Activated T-helper 17 cell treated with anti-CD3 and anti-CD28 coated beads, Interleukin-2, amount 50 U/mL, for 72 hours (primary cell): Measurements from ENCODE around the gene SCAF4. TPM values are rescaled to one million over a fixed set of nuclear protein-coding genes. Genes with fewer than 3 reads are reported as not detected.
"Not testable (repeated sequence)": the region's sequence is repeated elsewhere in the genome, so short reads cannot be mapped to it uniquely, and the experiment has no call there.

ENCODE experiments used
- ATAC-seq: fragments of 150-1000 bp; cut with Tn5 transposase; replicated peaks from 2 replicates; pipeline ENCODE4 v1.10.0; 2021; ENCODE audit warnings: mild to moderate bottlenecking, moderate library complexity
- H3K27ac Mint-ChIP-seq: one replicate; pipeline ENCODE4 v1.8.0; 2022; ENCODE audit warnings: mixed read lengths
- H3K27me3 Mint-ChIP-seq: one replicate; pipeline ENCODE4 v1.8.0; 2022; ENCODE audit warnings: mixed read lengths
- H3K36me3 Mint-ChIP-seq: one replicate; pipeline ENCODE4 v1.8.0; 2022; ENCODE audit warnings: low read depth, mild to moderate bottlenecking, mixed read lengths
- H3K4me1 Mint-ChIP-seq: one replicate; pipeline ENCODE4 v1.8.0; 2022; ENCODE audit warnings: mixed read lengths
- H3K4me3 Mint-ChIP-seq: one replicate; pipeline ENCODE4 v1.8.0; 2022; ENCODE audit warnings: mild to moderate bottlenecking, mixed read lengths
- H3K9me3 Mint-ChIP-seq: one replicate; pipeline ENCODE4 v1.8.0; 2022; ENCODE audit warnings: mixed read lengths
- total RNA-seq, 2 donors: library from RNA; stranded (reverse); gene quantifications; one replicate each; pipeline ENCODE4 v1.2.3, GENCODE V29; 2022

SCAF4 gene, protein sequence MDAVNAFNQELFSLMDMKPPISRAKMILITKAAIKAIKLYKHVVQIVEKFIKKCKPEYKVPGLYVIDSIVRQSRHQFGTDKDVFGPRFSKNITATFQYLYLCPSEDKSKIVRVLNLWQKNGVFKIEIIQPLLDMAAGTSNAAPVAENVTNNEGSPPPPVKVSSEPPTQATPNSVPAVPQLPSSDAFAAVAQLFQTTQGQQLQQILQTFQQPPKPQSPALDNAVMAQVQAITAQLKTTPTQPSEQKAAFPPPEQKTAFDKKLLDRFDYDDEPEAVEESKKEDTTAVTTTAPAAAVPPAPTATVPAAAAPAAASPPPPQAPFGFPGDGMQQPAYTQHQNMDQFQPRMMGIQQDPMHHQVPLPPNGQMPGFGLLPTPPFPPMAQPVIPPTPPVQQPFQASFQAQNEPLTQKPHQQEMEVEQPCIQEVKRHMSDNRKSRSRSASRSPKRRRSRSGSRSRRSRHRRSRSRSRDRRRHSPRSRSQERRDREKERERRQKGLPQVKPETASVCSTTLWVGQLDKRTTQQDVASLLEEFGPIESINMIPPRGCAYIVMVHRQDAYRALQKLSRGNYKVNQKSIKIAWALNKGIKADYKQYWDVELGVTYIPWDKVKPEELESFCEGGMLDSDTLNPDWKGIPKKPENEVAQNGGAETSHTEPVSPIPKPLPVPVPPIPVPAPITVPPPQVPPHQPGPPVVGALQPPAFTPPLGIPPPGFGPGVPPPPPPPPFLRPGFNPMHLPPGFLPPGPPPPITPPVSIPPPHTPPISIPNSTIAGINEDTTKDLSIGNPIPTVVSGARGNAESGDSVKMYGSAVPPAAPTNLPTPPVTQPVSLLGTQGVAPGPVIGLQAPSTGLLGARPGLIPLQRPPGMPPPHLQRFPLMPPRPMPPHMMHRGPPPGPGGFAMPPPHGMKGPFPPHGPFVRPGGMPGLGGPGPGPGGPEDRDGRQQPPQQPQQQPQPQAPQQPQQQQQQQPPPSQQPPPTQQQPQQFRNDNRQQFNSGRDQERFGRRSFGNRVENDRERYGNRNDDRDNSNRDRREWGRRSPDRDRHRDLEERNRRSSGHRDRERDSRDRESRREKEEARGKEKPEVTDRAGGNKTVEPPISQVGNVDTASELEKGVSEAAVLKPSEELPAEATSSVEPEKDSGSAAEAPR
- 10 to 100 TPM; 33.0 to 46.7 TPM for total RNA-seq

DNA sequence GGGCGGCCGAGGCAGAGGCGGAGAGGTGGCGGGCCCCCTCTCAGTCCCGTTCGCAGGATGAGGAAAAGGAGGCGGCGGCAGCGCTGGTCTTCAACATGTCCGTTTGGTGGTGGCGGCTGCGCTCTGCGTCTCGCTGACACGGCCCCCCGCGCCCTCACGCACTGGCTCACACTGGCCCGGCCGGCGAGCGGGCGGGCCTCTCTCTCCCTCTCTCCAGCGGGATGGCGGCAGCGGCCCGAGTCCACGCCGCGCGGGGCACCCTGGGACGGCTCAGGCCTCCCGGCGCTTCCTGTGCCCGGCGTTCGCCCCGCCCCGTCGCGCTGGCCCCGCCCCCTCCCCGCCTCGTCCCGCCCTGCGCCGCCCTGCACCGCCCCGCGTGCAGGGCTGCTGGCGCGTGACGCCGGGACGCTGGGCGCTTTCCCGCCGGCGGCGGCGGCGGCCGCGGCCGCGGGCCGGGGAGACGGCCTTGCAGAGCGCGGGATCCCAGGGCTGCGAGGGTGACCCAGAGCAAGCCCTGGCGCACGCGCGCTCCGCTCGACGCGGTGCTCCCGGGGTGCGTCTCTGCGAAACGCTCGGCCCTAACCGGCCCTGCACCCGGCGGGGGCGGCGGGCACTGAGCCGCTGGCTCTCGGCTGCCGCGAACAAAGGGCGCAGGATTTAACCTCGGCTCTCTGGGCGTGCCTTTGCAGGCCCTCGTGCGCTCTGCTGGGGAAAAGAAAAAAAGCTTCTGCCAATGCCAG is at the start of gene SCAF4:
TSS of gene SCAF4 (minus strand) at position 262 of the 740 bp plus-strand sequence. CDS start 426 bp downstream, outside the sequence.
- H3K9me3 Mint-ChIP-seq, result no peaks in the 10 kb centered on the region
- peaks cover 8% of the 10 kb centered on the region for H3K36me3 Mint-ChIP-seq
- peak; percentile 90 for ATAC-seq
- H3K27ac Mint-ChIP-seq, result peak within 1 kb of the TSS; percentile 62
- no peaks in the 10 kb centered on the region for H3K27me3 Mint-ChIP-seq
- no peaks in the 10 kb centered on the region for H3K4me1 Mint-ChIP-seq
- H3K4me3 Mint-ChIP-seq, result no peak within 1 kb of the TSS

DNA sequence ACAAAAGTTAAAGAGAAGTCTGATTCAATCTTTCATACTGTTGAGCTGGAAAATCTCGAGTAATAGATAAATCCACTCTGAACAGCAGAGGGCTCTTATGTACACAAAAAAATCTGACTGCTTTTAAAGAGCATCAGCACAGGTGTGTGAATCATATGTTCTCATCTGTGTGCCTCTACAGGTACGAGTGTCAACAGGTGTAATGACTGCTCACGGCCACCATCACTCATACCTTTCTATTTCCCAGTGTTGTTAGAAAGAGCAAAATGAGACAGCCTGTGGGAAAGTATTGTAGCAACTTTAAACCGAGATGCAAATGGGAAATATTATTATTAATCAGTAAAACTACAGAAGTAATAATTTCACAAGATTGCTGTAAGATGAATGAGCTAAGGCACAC is 49.0 kb upstream of the SCAF4 start:
- H3K4me1 Mint-ChIP-seq, result peaks cover 4% of the 10 kb centered on the region
- no peak overlapping the region for H3K27ac Mint-ChIP-seq
- H3K9me3 Mint-ChIP-seq, result no peaks in the 10 kb centered on the region
- no peak for ATAC-seq
- H3K4me3 Mint-ChIP-seq, result no peak overlapping the region
- peaks cover 7% of the 10 kb centered on the region for H3K27me3 Mint-ChIP-seq
- no peaks in the 10 kb centered on the region for H3K36me3 Mint-ChIP-seq

DNA sequence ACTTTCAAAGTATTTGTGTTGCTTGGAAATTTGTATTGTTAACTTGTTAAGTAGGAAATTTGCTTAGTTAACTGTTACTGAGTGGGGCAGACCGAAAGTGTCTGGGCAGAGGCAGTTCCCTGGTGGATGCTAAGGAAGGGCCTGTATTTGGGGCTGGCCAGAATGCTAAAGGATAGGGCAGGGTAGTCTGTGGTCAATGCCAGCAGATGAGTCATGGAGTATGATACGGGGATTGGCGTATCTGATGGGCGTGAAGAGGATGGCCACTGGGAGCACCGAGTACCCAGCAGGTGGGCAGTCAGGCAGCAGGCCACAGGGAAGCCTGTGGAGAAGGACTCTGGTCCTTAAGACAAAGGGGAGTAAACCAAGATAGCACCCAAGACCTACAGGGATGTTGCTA is 46.6 kb upstream of the SCAF4 start:
- Mint-ChIP-seq H3K9me3 (no peaks in the 10 kb centered on the region), H3K4me3 (no peak overlapping the region), H3K4me1 (no peaks in the 10 kb centered on the region), H3K36me3 (no peaks in the 10 kb centered on the region), H3K27me3 (peaks cover 7% of the 10 kb centered on the region), H3K27ac (no peak overlapping the region)
- ATAC-seq, result no peak

DNA sequence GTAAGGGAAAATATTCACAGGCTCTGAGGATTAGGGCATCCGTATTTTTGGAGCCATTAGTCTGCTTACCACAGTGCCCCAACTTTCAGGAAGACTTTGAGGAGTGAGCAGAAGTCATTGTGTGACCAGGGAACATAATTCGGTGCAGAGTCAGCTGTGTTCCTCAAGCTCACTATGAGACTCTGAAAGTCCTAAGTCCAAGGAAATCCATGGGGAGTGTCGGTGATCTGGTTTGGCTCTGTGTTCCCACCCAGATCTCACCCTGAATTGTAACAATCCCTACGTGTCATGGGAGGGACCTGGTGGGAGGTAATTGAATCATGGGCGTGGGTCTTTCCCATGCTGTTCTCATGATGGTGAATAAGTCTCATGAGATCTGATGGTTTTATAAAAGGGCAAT is 45.9 kb upstream of the SCAF4 start:
- Mint-ChIP-seq H3K9me3 (no peaks in the 10 kb centered on the region), H3K36me3 (no peaks in the 10 kb centered on the region), H3K4me1 (no peaks in the 10 kb centered on the region), H3K27ac (no peak overlapping the region), H3K4me3 (no peak overlapping the region), H3K27me3 (peaks cover 7% of the 10 kb centered on the region)
- ATAC-seq, result no peak

DNA sequence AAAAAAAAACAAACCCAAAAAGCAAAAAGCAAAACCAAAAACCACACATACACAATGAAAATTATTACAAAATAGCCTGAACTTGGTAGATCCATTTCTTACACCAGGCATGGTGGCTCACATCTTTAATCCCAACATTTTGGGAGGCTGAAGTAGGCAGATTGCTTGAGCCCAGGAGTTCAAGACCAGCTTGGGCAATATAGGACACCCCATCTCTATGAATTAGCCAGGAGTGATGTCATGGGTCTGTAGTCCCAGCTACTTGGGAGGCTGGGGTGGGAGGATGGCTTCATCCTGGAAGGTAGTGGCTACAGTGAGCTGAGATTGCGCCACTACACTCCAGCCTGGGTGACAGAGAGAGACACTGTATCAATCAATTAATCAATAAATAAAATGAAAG is 42.1 kb upstream of the SCAF4 start:
- no peaks in the 10 kb centered on the region for H3K27me3 Mint-ChIP-seq
- no peak overlapping the region for H3K4me3 Mint-ChIP-seq
- H3K9me3 Mint-ChIP-seq, result no peaks in the 10 kb centered on the region
- H3K27ac Mint-ChIP-seq, result no peak overlapping the region
- H3K36me3 Mint-ChIP-seq, result no peaks in the 10 kb centered on the region
- ATAC-seq, result no peak
- no peaks in the 10 kb centered on the region for H3K4me1 Mint-ChIP-seq

DNA sequence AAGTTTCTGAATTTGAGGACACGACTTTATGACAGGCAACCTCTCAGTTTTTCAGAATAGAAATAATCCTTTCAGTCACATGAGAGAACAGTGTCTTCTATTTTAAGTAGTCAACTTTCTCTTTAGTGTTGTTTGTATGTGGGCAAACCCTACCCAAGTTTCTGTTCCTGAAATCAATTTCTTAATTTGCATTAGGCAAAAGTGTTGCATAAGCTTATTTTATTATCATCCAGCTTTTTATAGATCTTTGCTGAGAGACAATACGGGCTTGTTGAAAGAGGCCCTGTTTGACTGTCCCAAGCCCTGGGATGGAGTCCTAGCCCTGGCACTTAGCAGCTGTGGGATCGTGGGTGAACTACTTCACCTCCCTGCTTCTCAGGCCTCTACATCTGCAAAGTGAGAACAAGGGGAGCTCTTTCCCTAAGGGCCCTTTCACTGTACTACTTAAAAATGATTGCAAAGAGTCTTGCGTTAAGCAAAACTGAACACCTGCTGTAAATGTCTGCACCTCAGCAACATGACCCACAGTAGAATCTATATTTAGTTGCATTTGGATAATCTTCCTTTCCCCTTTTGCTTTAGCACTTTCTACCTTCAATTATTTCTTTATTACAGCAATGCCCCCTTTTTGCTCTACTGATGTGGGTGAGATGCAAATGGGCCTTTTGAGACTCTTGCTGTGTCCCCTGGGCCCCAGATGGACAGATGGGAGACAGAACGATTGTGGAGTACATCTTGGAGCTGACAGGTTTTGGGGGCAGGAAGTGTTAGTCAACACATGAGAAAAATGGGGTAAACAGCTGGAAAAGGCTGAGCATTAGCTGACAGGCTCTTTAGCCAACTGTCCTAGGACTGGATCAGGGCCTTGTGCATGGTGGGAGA is 41.0 kb upstream of the SCAF4 start:
- H3K27ac Mint-ChIP-seq, result no peak overlapping the region

DNA sequence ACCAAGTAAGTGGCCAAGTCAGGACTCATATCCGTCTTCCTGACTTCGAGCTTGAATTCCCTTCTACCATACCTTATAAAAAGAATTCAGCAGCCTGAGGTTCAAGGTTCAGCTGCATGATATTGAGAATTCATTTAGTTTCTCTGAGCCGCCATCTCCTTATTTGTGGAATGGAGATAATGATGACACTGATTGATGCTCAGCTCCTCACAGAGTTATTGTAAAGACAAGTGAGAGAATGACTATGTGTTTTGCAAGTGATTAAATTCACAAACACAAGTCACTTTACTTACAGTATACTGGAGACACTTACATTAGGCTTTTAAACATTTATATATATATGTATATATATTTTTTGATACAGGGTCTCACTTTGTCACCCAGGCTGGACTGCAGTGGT is 39.8 kb upstream of the SCAF4 start:
- Mint-ChIP-seq H3K27me3 (no peaks in the 10 kb centered on the region), H3K36me3 (no peaks in the 10 kb centered on the region), H3K9me3 (peaks cover 3% of the 10 kb centered on the region), H3K27ac (no peak overlapping the region), H3K4me1 (no peaks in the 10 kb centered on the region), H3K4me3 (no peak overlapping the region)
- no peak for ATAC-seq

More for the DNA sequence above, 41.0 kb upstream of the SCAF4 start:
- H3K27me3 Mint-ChIP-seq, result no peaks in the 10 kb centered on the region
- peaks cover 3% of the 10 kb centered on the region for H3K9me3 Mint-ChIP-seq
- H3K4me1 Mint-ChIP-seq, result no peaks in the 10 kb centered on the region
- no peak overlapping the region for H3K4me3 Mint-ChIP-seq
- no peak for ATAC-seq
- no peaks in the 10 kb centered on the region for H3K36me3 Mint-ChIP-seq

DNA sequence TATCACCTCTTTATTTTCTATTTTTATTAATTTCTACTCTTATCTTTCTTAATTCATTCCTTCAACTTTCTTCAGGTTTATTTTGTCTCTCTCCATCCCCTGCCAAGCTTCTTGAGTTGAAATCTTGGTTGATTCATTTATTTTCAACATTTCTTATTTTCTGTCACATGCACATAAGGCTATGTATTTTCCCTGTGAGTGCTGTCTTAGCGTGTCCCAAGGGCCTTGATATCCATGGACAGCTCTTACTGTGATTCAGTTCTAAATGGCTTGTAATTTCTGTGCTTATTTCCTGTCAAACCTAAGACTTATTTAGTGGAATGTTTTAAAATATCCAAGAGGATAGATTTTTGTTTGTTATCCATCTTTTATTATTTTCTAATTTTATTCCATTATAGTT is 36.8 kb upstream of the SCAF4 start:
- Mint-ChIP-seq H3K4me3 (no peak overlapping the region), H3K4me1 (no peaks in the 10 kb centered on the region), H3K9me3 (peaks cover 3% of the 10 kb centered on the region), H3K27ac (no peak overlapping the region), H3K27me3 (no peaks in the 10 kb centered on the region), H3K36me3 (no peaks in the 10 kb centered on the region)
- no peak for ATAC-seq

DNA sequence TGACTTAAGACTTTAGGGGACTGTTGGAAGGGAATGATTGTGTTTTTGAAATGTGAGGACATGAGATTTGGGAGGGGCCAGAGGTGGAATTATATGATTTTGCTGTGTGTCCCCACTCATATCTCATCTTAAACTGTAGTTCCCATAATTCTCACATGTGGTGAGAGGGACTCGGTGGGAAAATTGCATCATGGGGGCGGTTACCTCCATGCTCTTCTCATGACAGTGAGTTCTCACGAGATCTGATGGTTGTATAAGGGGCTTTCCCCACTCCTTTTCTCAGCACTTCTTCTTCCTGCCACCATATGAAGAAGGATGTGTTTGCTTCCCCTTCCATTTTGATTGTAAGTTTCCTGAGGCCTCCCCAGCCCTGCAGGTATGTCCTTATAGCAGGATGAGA is 35.0 kb upstream of the SCAF4 start:
- H3K27ac Mint-ChIP-seq, result no peak overlapping the region
- no peak for ATAC-seq
- H3K4me3 Mint-ChIP-seq, result no peak overlapping the region
- H3K36me3 Mint-ChIP-seq, result no peaks in the 10 kb centered on the region
- peaks cover 3% of the 10 kb centered on the region for H3K9me3 Mint-ChIP-seq
- H3K27me3 Mint-ChIP-seq, result no peaks in the 10 kb centered on the region
- H3K4me1 Mint-ChIP-seq, result no peaks in the 10 kb centered on the region

DNA sequence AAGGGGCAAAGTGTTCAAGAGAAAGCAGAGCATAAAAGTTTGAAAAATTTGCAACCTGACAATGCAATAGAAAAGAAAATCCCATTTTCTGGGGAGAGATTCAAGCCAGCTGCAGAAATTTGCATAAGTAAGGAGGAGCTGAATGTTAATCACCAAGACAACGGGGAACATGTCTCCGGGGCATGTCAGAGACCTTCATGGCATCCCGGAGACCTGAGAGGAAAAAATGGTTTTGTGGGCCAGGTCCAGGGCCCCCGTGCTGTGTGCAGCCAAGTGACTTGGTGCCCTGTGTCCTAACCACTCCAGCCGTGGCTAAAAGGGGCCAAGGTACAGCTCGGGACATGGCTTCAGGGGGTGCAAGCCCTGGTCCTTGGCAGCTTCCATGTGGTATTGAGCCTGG is 33.9 kb upstream of the SCAF4 start:
- not testable (repeated sequence) for H3K27me3 Mint-ChIP-seq, ATAC-seq, H3K9me3 Mint-ChIP-seq, H3K4me1 Mint-ChIP-seq, H3K27ac Mint-ChIP-seq, H3K4me3 Mint-ChIP-seq, H3K36me3 Mint-ChIP-seq

DNA sequence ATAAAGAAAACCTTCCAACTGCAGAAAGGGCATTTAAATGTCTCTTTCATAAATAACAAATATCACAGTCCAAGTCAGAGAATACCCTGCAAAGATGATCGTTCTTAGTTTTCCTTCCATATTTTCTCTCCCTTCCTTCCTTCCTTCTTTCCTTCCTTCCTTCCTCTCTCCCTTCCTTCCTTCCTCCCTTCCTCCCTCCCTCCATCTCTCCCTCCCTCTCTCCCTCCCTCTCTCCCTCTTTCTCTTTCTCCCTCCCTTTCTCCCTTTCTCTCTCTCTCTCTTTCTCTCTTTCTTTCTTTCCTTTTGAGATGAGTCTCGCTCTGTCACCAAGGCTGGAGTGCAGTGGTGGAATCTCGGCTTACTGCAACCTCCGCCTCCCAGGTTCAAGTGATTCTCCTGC is 29.0 kb upstream of the SCAF4 start:
- no peaks in the 10 kb centered on the region for H3K4me1 Mint-ChIP-seq
- H3K27me3 Mint-ChIP-seq, result no peaks in the 10 kb centered on the region
- H3K36me3 Mint-ChIP-seq, result no peaks in the 10 kb centered on the region
- H3K27ac Mint-ChIP-seq, result no peak overlapping the region
- no peaks in the 10 kb centered on the region for H3K9me3 Mint-ChIP-seq
- no peak overlapping the region for H3K4me3 Mint-ChIP-seq
- ATAC-seq, result no peak

DNA sequence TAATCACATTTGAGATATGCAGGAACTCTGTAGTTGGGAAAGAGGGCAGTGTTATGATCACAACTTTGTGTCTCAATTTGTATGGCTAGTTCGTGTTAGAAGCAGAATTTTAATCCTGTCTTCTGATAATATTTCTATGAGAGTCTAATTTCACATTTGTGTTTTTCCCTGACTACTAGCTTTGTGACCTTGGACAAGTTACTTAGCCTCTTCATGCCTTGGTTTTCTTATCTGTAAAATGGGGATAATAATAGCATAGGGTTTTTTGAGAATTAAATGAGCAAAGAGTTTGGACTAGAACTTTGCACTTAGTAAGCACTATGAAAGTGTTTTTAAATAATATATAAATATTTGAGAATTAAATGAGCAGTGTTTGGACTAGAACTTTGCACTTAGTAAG is 24.9 kb upstream of the SCAF4 start:
- no peaks in the 10 kb centered on the region for H3K36me3 Mint-ChIP-seq
- no peaks in the 10 kb centered on the region for H3K4me1 Mint-ChIP-seq
- no peak overlapping the region for H3K4me3 Mint-ChIP-seq
- no peak for ATAC-seq
- no peak overlapping the region for H3K27ac Mint-ChIP-seq
- H3K27me3 Mint-ChIP-seq, result no peaks in the 10 kb centered on the region
- no peaks in the 10 kb centered on the region for H3K9me3 Mint-ChIP-seq

DNA sequence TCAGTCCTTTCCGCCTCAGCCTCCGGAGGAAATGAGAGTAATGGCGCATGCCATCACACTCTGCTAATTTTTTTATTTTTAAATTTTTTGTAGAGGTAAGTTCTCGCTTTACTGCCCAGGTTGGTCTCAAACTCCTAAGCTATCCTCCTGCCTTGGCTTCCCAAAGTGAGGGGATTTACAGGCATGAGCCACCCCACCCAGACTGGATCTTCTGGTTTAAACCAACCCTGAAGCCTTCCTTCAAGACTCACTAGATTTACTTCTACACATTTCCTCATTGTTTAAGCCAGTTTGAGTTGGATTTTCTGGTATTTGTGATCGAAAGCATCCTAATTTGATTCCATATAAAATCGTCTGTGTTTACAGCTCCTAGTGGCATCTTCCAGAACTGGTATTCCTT is 23.1 kb upstream of the SCAF4 start:
- H3K36me3 Mint-ChIP-seq, result no peaks in the 10 kb centered on the region
- H3K9me3 Mint-ChIP-seq, result no peaks in the 10 kb centered on the region
- no peak for ATAC-seq
- no peaks in the 10 kb centered on the region for H3K27me3 Mint-ChIP-seq
- H3K27ac Mint-ChIP-seq, result no peak overlapping the region
- H3K4me1 Mint-ChIP-seq, result no peaks in the 10 kb centered on the region
- no peak overlapping the region for H3K4me3 Mint-ChIP-seq

DNA sequence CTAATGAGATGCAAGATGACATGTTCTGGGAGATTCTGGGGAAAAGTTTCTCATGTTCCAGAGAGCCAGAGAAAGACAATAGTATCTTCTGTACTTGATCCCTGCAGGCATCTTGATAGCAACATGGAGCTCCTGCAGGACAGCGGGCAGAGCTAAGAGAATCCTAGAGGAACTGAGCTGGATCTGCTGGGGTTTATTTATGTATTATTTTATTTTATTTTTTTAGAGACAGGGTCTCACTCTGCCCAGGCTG is 22.7 kb upstream of the SCAF4 start:
- H3K4me3 Mint-ChIP-seq, result no peak overlapping the region

More for the DNA sequence above, 22.7 kb upstream of the SCAF4 start:
- Mint-ChIP-seq H3K9me3 (no peaks in the 10 kb centered on the region), H3K36me3 (no peaks in the 10 kb centered on the region), H3K27me3 (no peaks in the 10 kb centered on the region), H3K4me1 (no peaks in the 10 kb centered on the region), H3K27ac (no peak overlapping the region)
- no peak for ATAC-seq
